GM18508 (cell line): ENCODE measurements around the gene FBXO28.
"Not testable (repeated sequence)": the region's sequence is repeated elsewhere in the genome, so short reads cannot be mapped to it uniquely, and the experiment has no call there.

Experiments used
- ATAC-seq: cut with Tn5 transposase; IDR thresholded peaks from one replicate; pipeline ENCODE4 v1.9.1; 2021; ENCODE audit warnings: moderate number of reproducible peaks; ENCODE audit not compliant: insufficient read depth, unreplicated experiment

FBXO28 gene

GRCh38 chr1:224113918-224114786 is at the start of gene FBXO28:
Gene FBXO28 (plus strand): TSS chr1:224114111. CDS start chr1:224114130, 19 bp downstream.
- peak; percentile 88 for ATAC-seq

- no peak for ATAC-seq
Measured at GRCh38 chr1:224064150-224064549, 49.8 kb upstream of the FBXO28 start.

GRCh38 chr1:224065455-224065854 is 48.5 kb upstream of the FBXO28 start:
- no peak for ATAC-seq

DNA sequence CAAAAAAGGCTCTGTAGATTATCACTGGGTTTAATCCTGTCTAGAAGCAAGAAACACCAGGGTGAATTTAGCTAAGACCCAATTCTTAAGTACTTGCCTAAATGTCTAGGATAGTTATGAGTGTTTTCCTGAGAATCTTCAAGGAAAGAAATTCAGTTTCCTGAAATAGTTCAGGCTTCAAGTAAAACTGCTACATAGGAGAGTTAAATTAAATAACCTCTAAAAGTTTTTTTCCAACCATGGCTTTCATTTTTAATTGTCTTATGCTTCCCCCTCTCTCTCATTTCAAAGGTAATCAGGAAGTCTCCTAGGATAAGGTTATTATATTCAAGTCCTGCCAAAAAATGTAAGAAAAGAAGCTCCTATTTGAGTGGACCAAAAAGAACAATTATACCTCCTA is 46.7 kb upstream of the FBXO28 start:
- no peak for ATAC-seq

GRCh38 chr1:224067621-224068457 is 46.1 kb upstream of the FBXO28 start:
- ATAC-seq: no peak

DNA sequence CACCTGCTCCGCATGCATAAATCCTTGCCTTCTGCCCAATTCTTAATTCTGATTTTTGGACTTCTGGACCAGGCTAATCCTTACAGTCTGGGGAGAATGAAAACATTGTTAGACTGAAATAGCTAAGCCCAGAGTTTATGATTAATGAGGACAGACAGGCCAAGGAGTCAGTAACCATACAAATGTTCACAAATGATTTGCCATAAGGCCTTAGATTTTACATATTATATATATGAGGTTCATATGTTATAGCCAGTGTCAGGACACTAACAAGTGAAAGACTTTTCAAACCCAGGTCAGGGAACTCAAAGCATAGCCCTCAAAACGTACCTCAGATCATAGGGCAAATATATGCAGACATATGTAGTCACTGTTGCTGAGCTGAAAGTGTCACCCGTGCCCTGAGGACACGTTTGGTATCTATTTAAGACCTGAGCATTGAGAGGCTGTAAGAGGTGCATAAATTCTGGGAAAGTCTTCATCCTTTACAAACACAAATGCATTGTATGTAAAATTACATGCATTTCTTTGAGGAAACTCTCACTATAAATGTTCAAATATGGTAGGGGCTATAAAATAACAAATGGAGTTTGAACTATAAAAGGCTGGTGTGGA is 45.3 kb upstream of the FBXO28 start:
- ATAC-seq: no peak

DNA sequence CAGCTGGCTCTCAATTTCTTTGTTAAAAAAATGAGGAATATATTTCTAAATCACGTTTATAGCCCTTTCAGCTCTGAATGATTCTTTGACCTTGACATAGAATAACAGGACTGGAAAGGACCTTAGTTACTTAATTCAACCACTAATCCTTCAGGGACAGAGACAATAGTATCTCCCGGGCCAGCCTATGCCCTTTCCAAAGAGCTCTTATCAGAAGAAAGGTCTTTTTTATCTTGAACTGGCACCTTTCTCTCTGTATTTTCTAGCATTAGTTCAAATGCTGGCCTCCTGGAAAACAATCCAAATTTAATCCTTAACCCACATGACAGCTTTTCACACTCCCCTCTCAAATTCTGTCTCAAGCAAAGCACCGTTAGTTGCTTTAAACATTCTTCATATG is 44.8 kb upstream of the FBXO28 start:
- ATAC-seq: no peak

- ATAC-seq: no peak
Measured at GRCh38 chr1:224070521-224070920, 43.4 kb upstream of the FBXO28 start.

DNA sequence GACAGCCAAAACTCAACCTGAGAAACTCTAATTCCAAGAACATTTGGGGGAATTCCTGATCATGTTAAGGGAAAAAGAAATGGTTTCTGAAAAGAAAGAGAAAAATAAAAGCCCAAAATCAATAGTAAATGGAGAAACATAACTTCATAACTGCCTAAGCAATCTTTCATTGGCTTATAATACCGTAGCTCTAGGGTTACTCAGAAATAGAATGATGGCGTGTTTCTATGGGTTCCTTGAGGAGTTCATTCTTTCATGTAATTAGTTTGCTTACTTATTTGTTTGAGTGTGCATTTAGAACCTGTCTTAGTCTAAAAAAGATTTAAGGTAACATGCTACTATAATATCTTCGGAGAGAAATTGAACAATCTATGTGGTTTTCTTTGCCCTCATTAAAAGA is 37.5 kb upstream of the FBXO28 start:
- ATAC-seq: no peak

GRCh38 chr1:224079644-224080043 is 34.3 kb upstream of the FBXO28 start:
- ATAC-seq: not testable (repeated sequence)

GRCh38 chr1:224080115-224080774 is 33.7 kb upstream of the FBXO28 start:
- no peak for ATAC-seq

DNA sequence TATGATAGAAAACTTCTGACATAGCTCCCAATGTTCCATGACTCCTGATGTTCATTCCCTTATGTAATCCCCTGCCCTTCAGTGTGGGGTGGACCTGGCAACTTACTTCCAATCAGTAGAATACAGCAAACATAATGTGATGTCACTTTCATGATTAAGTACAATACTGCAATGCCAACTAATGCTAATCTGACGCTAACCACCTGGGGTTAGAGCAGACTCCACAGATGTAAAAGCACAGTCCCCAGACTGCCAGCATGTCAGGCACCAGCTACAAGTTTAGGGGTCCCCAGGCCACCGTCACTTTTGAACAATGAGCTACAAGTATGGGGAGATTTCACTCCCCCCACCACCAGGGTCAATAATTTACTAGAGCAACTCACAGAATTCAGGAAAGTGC is 32.3 kb upstream of the FBXO28 start:
- ATAC-seq: no peak

- no peak for ATAC-seq
Measured at GRCh38 chr1:224082146-224082545, 31.8 kb upstream of the FBXO28 start.

DNA sequence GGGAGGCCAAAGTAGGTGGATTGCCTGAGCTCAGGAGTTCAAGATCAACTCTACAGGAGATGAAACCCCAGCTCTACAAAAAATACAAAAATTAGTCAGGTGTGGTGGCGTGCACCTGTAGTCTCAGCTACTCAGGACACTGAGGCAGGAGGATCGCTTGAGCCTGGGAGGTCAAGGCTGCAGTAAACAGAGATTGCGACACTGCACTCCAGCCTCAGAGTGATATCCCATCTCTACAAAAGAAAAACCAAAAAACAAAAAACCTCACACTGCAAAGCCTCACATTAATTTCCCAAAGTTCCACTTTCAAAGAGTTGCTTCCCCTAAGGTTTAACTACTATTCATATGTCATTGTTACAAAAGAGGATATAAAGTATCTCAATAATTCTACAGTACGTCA is 29.0 kb upstream of the FBXO28 start:
- no peak for ATAC-seq

DNA sequence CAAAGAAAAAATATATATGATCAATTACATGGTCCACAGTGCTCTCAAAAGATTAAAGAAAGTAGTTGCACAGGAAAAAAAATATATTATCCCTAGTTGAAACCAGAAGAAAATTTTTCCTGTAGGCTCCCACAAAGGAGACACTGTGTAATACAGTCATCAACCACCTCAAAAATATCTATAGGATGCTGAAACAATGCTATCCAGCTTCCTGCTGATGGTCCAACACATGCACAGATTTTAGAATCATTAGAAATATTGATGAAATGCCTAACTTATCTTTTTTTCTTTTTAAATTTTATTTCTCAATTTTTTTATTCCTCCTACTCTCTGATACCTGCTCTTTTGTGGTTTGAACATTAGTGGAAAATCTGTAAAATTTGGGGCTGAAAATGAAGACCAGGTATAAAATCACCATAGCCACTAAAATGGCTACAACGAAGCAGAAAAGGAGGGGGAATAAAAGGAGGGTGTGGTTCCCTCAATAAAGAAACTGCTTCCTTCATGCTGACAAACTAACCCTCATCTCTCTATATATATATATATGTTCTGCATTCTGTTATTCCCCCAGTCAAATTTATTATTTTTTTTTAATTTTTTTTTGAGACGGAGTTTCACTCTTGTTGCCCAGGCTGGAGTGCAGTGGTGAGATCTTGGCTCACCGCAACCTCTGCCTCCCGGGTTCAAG is 28.3 kb upstream of the FBXO28 start:
- ATAC-seq: no peak

- ATAC-seq: no peak
Measured at GRCh38 chr1:224087286-224087794, 26.6 kb upstream of the FBXO28 start.

GRCh38 chr1:224089583-224089982 is 24.3 kb upstream of the FBXO28 start:
- no peak for ATAC-seq

DNA sequence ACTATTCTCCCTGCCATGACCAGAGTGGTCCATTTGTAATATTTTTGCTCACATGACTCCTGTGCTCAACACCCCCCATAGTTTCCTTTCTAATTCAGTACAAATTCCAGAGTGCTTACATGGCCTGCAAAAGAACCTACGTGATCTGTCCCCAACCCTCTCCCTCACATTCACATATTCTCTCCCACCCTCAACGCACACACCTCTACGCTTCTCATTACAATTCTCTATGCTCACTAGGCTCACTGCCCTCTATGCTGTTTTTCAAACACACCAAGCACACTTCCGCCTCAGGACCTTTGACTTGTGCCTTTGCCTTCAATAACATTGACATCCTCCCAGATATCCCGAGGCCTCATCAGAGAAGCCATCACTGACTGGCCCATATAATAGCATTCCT is 23.8 kb upstream of the FBXO28 start:
- no peak for ATAC-seq

DNA sequence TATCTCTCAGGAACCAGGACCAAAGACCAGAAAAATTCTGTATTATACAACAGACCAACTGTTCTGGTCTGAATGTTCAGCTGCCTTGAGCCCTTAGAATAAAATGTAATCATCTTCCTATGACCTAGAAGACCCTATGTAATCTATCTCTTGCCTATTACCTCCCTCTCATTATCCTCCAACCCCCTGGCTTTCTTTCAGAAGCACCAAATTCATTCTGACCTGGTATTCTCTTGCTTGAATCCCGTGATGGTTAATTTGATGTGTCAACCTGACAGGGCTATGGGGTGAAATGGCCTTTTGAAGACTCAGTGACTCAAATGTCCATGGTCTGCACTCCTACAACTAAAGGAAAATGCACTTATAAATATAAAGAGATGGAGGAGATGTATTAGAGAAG is 21.8 kb upstream of the FBXO28 start:
- no peak for ATAC-seq

GRCh38 chr1:224092601-224093000 is 21.3 kb upstream of the FBXO28 start:
- no peak for ATAC-seq
